ENCODE results near the gene METTL17.

GRCh38 chr14:20986811-20987210 lies 3.0 kb upstream of the METTL17 start:
- TF ChIP-seq MAX (IDR thresholded peaks at IDR 0.05; ENCODE audit: insufficient read depth, insufficient read length) (no peak), CTCF (IDR thresholded peaks at IDR 0.05; ENCODE audit: extremely low read depth in 1 of 2, insufficient read depth in 1 of 2, low read depth in 1 of 2, low read length in 2 of 2) (no peak), POLR2A (IDR thresholded peaks at IDR 0.05; ENCODE audit: low read depth, low read length) (no peak), FOS (IDR thresholded peaks at IDR 0.05; ENCODE audit: borderline replicate concordance, insufficient read depth, low read length) (peak; percentile 97), JUN (IDR thresholded peaks at IDR 0.05; ENCODE audit: borderline replicate concordance, insufficient read depth, insufficient read length, low read depth) (peak; percentile 82), EZH2 (IDR thresholded peaks at IDR 0.05; ENCODE audit: borderline replicate concordance, low read depth, low read length, severe bottlenecking) (no peak)

Measured in endothelial cell of umbilical vein (primary cell).